Hepatocyte (in vitro differentiated cells): ENCODE data around the gene SLCO3A1. TPM values are rescaled to one million over a fixed set of nuclear protein-coding genes. Genes with fewer than 3 reads are reported as not detected.

ENCODE experiments used
- DNase-seq: peaks from one replicate; pipeline ENCODE4 v3.0.0-alpha.2; 2016; ENCODE audit warnings: low spot score
- H2AFZ ChIP-seq: fragments of 200-600 bp; sonication (generic); 2 replicates; pipeline ENCODE4 v1.6.0; 2016; ENCODE audit warnings: antibody characterized with exemption, mild to moderate bottlenecking
- H3K27ac ChIP-seq: fragments of 200-600 bp; sonication (generic); 2 replicates; pipeline ENCODE4 v1.5.1; 2016; ENCODE audit warnings: mild to moderate bottlenecking
- H3K27me3 ChIP-seq: fragments of 200-600 bp; sonication (generic); 2 replicates; pipeline ENCODE4 v1.6.1; 2016
- H3K36me3 ChIP-seq: fragments of 200-600 bp; sonication (generic); replicated peaks from 2 replicates; pipeline ENCODE4 v1.5.1; 2016; ENCODE audit warnings: low read depth; ENCODE audit not compliant: insufficient read depth
- H3K4me1 ChIP-seq: fragments of 200-600 bp; sonication (generic); 2 replicates; pipeline ENCODE4 v1.5.1; 2016; ENCODE audit warnings: mild to moderate bottlenecking, moderate library complexity; ENCODE audit not compliant: insufficient read depth
- H3K4me2 ChIP-seq: fragments of 200-600 bp; sonication (generic); 2 replicates; pipeline ENCODE4 v1.6.0; 2016
- H3K4me3 ChIP-seq: fragments of 200-600 bp; sonication (generic); 2 replicates; pipeline ENCODE4 v1.5.1; 2016; ENCODE audit warnings: mild to moderate bottlenecking
- H3K79me2 ChIP-seq: fragments of 200-600 bp; sonication (generic); 2 replicates; pipeline ENCODE4 v1.6.0; 2017; ENCODE audit warnings: mild to moderate bottlenecking
- H3K9me2 ChIP-seq: fragments of 200-600 bp; sonication (generic); replicated peaks from 2 replicates; pipeline ENCODE4 v1.6.0; 2017; ENCODE audit warnings: mild to moderate bottlenecking; ENCODE audit not compliant: insufficient read depth
- H3K9me3 ChIP-seq: fragments of 200-600 bp; sonication (generic); 2 replicates; pipeline ENCODE4 v1.5.1; 2016; ENCODE audit warnings: low read depth, mild to moderate bottlenecking
- H4K20me1 ChIP-seq: fragments of 200-600 bp; sonication (generic); 2 replicates; pipeline ENCODE4 v1.6.0; 2016; ENCODE audit warnings: mild to moderate bottlenecking; ENCODE audit not compliant: insufficient read depth, poor library complexity, severe bottlenecking
- CTCF ChIP-seq: fragments of 200-600 bp; sonication (generic); IDR thresholded peaks from 2 replicates; pipeline ENCODE4 v1.5.1; 2016; ENCODE audit warnings: antibody characterized with exemption, mild to moderate bottlenecking; ENCODE audit not compliant: poor library complexity
- EZH2 ChIP-seq: fragments of 200-600 bp; sonication (generic); IDR thresholded peaks from 2 replicates; pipeline ENCODE4 v1.6.1; 2016; ENCODE audit warnings: antibody characterized with exemption, mild to moderate bottlenecking, borderline replicate concordance
- EZH2phosphoT487 ChIP-seq: fragments of 200-600 bp; sonication (generic); IDR thresholded peaks from one replicate; pipeline ENCODE4 v1.6.1; 2018; ENCODE audit warnings: antibody characterized with exemption, mild to moderate bottlenecking, low read depth, moderate library complexity; ENCODE audit not compliant: unreplicated experiment, severe bottlenecking
- WGBS: methylation state at CpG from one replicate; pipeline ENCODE4 v1.1.6; 2016; ENCODE audit warnings: low lambda C conversion rate; ENCODE audit errors: missing lambda C conversion rate; 5-methylcytosine and 5-hydroxymethylcytosine counted together
- polyA plus RNA-seq: library from polyadenylated mRNA; unstranded; fragments of >200 nt; fragmentation: Nextera tagmentation; extraction: Ambion mirVana; gene quantifications from 2 replicates; pipeline ENCODE4 v1.2.1, GENCODE V29; 2016
- total RNA-seq: library from RNA; depleted of rRNA; stranded (reverse); fragments of >200 nt; gene quantifications from 2 replicates; pipeline ENCODE4 v1.2.3, GENCODE V29; 2014

SLCO3A1 gene
- total and polyA plus RNA-seq, 2 experiments from 2014 or later, result 1.3 to 5.4 TPM

DNA sequence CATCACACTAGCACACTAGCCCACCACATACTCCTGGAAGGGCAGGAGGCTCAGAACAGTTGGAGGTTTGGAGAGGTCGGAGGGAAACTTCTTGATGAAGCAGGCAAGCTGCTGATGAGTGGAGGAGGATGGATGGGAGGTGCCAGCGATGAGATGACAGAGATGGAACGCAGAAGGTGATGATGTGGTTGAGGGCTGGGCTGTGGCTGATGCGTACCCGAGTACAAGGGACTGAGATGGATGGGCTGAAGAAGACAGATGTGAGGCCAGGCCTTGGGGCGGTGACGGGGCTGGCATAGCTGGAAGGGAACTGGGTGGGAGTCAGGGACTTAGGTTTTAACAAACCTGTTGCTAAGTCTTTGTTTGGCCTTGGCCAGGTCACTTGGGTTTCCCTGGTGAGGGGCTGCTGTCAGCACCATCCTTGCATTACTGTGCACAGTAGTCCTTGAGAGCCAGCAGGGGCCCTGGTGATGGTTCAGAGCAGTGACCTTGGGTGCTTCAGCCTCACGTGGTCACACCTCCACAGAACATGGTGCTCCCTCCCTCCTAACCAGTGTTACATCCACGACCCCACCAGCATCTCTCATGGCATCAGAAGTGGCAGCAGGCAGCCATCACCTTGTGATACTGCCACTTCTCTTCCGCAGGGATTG is 164.5 kb downstream of the SLCO3A1 start:
- Histone ChIP-seq H2AFZ (no peak overlapping the region), H3K79me2 (no peaks in the 10 kb centered on the region)
- WGBS, result 87% methylated on average over 10 of the region's 10 CpGs

DNA sequence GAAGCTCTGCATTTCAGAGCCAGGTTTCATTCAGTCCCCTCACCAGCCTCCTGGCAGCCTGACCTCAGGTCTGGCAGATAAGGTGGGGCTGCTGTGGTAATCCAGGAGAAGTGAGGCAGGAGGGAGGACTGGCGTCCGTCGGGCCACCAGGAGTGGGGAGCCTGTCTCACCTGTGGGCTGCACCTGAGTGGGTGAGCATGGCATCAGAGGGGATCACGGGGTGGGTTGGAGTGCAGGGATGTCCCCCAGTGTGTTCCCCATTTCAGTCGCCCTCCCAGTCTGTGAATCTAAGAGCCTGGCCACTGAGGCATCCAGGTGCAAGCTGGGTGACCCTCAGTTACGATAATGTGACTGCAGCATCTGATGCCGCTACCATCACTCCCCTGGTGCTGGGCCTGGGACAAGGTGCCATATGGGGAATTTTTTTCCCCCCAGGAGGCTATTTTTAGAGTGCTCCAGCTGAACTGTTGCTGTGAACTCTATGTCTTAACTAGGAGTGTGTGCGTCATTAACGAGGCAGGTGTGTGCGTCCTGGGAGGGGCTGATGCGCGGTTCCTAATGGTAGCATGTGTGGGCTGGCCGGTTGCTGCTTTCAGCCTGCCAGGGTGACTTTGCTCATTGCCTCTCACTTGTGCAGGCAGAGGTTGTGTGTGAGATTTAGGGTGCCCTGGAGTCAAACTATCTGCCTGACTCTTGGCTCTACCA is 165.2 kb downstream of the SLCO3A1 start:
- H3K9me3 ChIP-seq, result no peaks in the 10 kb centered on the region
- 92% methylated on average over 13 of the region's 13 CpGs for WGBS
- TF ChIP-seq EZH2phosphoT487, result no peak
- TF ChIP-seq EZH2, result no peak
- no peak for TF ChIP-seq CTCF
- no peaks in the 10 kb centered on the region for H3K36me3 ChIP-seq
- no peak overlapping the region for H2AFZ ChIP-seq
- no peak overlapping the region for H3K4me3 ChIP-seq
- no peak overlapping the region for H3K27ac ChIP-seq
- no peak for DNase-seq
- H3K27me3 ChIP-seq, result peaks cover 4% of the 10 kb centered on the region
- no peak overlapping the region for H3K4me2 ChIP-seq
- H3K4me1 ChIP-seq, result no peaks in the 10 kb centered on the region
- no peaks in the 10 kb centered on the region for H3K79me2 ChIP-seq
- H3K9me2 ChIP-seq, result no peaks in the 10 kb centered on the region
- no peaks in the 10 kb centered on the region for H4K20me1 ChIP-seq

More for the DNA sequence above, 164.5 kb downstream of the SLCO3A1 start:
- no peaks in the 10 kb centered on the region for H3K36me3 ChIP-seq
- H3K4me2 ChIP-seq, result no peak overlapping the region
- H3K4me3 ChIP-seq, result no peak overlapping the region
- no peak for DNase-seq
- H3K27me3 ChIP-seq, result peaks cover 4% of the 10 kb centered on the region
- TF ChIP-seq CTCF (no peak), EZH2 (no peak), EZH2phosphoT487 (no peak)
- no peak overlapping the region for H3K27ac ChIP-seq
- H3K4me1 ChIP-seq, result no peaks in the 10 kb centered on the region
- H3K9me2 ChIP-seq, result no peaks in the 10 kb centered on the region
- H4K20me1 ChIP-seq, result no peaks in the 10 kb centered on the region
- no peaks in the 10 kb centered on the region for H3K9me3 ChIP-seq

GRCh38 chr15:92019706-92020105 is 166.2 kb downstream of the SLCO3A1 start:
- Histone ChIP-seq H4K20me1 (no peaks in the 10 kb centered on the region), H3K4me1 (no peaks in the 10 kb centered on the region), H3K4me3 (no peak overlapping the region), H3K27me3 (peaks cover 4% of the 10 kb centered on the region), H3K4me2 (no peak overlapping the region), H3K27ac (no peak overlapping the region), H2AFZ (no peak overlapping the region), H3K9me2 (no peaks in the 10 kb centered on the region), H3K36me3 (no peaks in the 10 kb centered on the region), H3K79me2 (no peaks in the 10 kb centered on the region), H3K9me3 (no peaks in the 10 kb centered on the region)
- no peak for TF ChIP-seq CTCF
- TF ChIP-seq EZH2, result no peak
- TF ChIP-seq EZH2phosphoT487, result no peak
- no peak for DNase-seq
- 96% methylated on average over 7 of the region's 7 CpGs for WGBS
